PC-9 (cell line): ENCODE results near the gene MYLK3. TPM values are rescaled to one million over a fixed set of nuclear protein-coding genes. Genes with fewer than 3 reads are reported as not detected.
"Not testable (repeated sequence)": the region's sequence is repeated elsewhere in the genome, so short reads cannot be mapped to it uniquely, and the experiment has no call there.

Experiments
- BruUV-seq: library from RNA; stranded (reverse); fragments of 400-500 nt; replicated peaks from 2 replicates; lab custom pipeline; 2021; lab: Mats Ljungman, UMichigan
- CTCF ChIA-PET: fragments of 300-600 bp; sonication (Branson Sonifier 250); formaldehyde crosslinking; loops from one replicate; lab custom pipeline; 2022; ENCODE audit warnings: antibody characterized with exemption; lab: Charles Lee
- POLR2A ChIA-PET: fragments of 300-600 bp; sonication (Branson Sonifier 250); formaldehyde crosslinking; loops from one replicate; lab custom pipeline; 2022; ENCODE audit warnings: antibody characterized with exemption; ENCODE audit not compliant: unreplicated experiment; lab: Charles Lee
- DNase-seq, 2 experiments: peaks; one replicate each; pipeline versions ENCODE4 v3.0.0 to v3.0.0-alpha.2; 2015 to 2022; ENCODE audit warnings: mixed read lengths in 1 of 2
- H2AFZ ChIP-seq: fragments of 200-600 bp; sonication (generic); 2 replicates; pipeline ENCODE4 v1.8.1; 2017; ENCODE audit warnings: antibody characterized with exemption
- H3F3A ChIP-seq: fragments of 200-600 bp; sonication (generic); 2 replicates; pipeline ENCODE4 v1.8.1; 2017; ENCODE audit warnings: antibody characterized with exemption, mild to moderate bottlenecking, low read depth; ENCODE audit not compliant: insufficient read depth
- H3K27ac ChIP-seq: fragments of 200-600 bp; sonication (generic); 2 replicates; pipeline ENCODE4 v1.6.1; 2016; ENCODE audit warnings: mixed run types
- H3K27me3 ChIP-seq: fragments of 200-600 bp; sonication (generic); 2 replicates; pipeline ENCODE4 v1.6.1; 2016; ENCODE audit warnings: low read depth, mixed run types; ENCODE audit not compliant: insufficient read depth
- H3K36me3 ChIP-seq: fragments of 200-600 bp; sonication (generic); 2 replicates; pipeline ENCODE4 v1.6.1; 2016; ENCODE audit warnings: low read depth, mixed run types
- H3K4me1 ChIP-seq: fragments of 200-600 bp; sonication (generic); replicated peaks from 2 replicates; pipeline ENCODE4 v1.6.1; 2016; ENCODE audit warnings: mixed run types; ENCODE audit not compliant: insufficient read depth
- H3K4me2 ChIP-seq: fragments of 200-600 bp; sonication (generic); 2 replicates; pipeline ENCODE4 v1.6.1; 2017; ENCODE audit warnings: mixed run types
- H3K4me3 ChIP-seq: fragments of 200-600 bp; sonication (generic); 2 replicates; pipeline ENCODE4 v1.6.1; 2016; ENCODE audit warnings: mixed run types
- H3K79me2 ChIP-seq: fragments of 200-600 bp; sonication (generic); 2 replicates; pipeline ENCODE4 v1.6.1; 2017; ENCODE audit warnings: low read depth, mixed run types
- H3K9me2 ChIP-seq: fragments of 200-600 bp; sonication (generic); 2 replicates; pipeline ENCODE4 v1.8.1; 2017; ENCODE audit warnings: mild to moderate bottlenecking; ENCODE audit not compliant: insufficient read depth
- H3K9me3 ChIP-seq: fragments of 200-600 bp; sonication (generic); 2 replicates; pipeline ENCODE4 v1.8.1; 2016; ENCODE audit warnings: low read depth; ENCODE audit not compliant: insufficient read depth
- H4K20me1 ChIP-seq: fragments of 200-600 bp; sonication (generic); 2 replicates; pipeline ENCODE4 v1.8.1; 2017; ENCODE audit not compliant: insufficient read depth
- EZH2 ChIP-seq: fragments of 200-600 bp; sonication (generic); IDR thresholded peaks from 2 replicates; pipeline ENCODE4 v1.8.0; 2017; ENCODE audit warnings: antibody characterized with exemption, low read depth
- intact Hi-C: fragments of 100-400 bp; cut with micrococcal nuclease; formaldehyde crosslinking; loops from one replicate; pipeline ENCODE4 v1.10.0; 2022; ENCODE audit not compliant: unreplicated experiment
- total RNA-seq: library from RNA; stranded (reverse); gene quantifications from 2 replicates; pipeline ENCODE4 v1.2.3, GENCODE V29; 2021
- TF ChIP-seq, protein P1 (sequence below): fragments of 200-600 bp; sonication (generic); conservative IDR thresholded peaks from 2 replicates; pipeline ENCODE4 v1.6.1; 2017; ENCODE audit warnings: mixed run types, antibody characterized with exemption, mild to moderate bottlenecking, moderate library complexity

MYLK3 gene
- total RNA-seq, 1 experiment from 2014 or later = 0.68 TPM

DNA sequence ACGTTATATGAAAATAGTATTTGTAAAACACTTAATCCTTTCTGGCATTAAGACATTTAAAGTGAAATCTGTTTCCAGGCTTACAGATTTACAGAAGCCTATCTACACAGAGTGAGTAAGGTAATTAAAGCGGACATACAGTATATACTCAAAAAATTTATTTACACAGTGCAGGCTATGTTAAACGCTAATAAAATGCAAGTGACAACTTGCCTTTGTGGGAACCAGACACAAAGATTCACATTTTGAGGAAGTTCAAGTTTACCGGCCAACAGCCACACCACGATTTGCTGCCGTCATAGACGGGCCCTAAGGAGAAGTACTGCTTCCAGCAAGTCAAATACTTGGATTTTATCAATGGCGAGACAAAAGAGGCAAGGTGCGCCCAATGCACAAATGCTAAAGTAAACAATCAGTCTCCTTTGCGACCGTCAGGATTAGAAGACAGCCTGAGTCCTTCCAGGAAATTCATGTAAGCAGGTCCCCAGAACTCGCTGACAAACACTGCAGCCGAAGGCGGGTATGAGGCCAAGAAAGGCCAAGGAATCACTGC lies 60.0 kb downstream of the MYLK3 start:
- no peaks in the 10 kb centered on the region for H3K9me3 ChIP-seq
- peaks cover 17% of the 10 kb centered on the region; the same call in 1 of the 2 replicates for H3F3A ChIP-seq
- peak overlapping the region; percentile 73 for H3K4me3 ChIP-seq
- no TSS peak for BruUV-seq
- H3K4me2 ChIP-seq = peak overlapping the region; percentile 91
- ChIA-PET POLR2A (no interaction called here), CTCF (no interaction called here)
- DNase-seq = no peak
- peaks cover 85% of the 10 kb centered on the region for H3K79me2 ChIP-seq
- intact Hi-C loops = loop anchor here (2.0 to 5.0 kb wide), 3 partner anchors 69 to 197 kb away; partner anchors contain the start of gene GPT2
- peak overlapping the region; percentile 95 for H2AFZ ChIP-seq
- peak overlapping the region; percentile 74 for H3K27ac ChIP-seq
- peaks cover 52% of the 10 kb centered on the region for H4K20me1 ChIP-seq
- 0 out of 2 replicates have a peak, but pooled peaks cover 3% of the 10 kb centered on the region for H3K9me2 ChIP-seq
- H3K4me1 ChIP-seq = peaks cover 34% of the 10 kb centered on the region
- no peaks in the 10 kb centered on the region for H3K27me3 ChIP-seq
- no peak for TF ChIP-seq EZH2
- TF ChIP-seq, protein P1, sequence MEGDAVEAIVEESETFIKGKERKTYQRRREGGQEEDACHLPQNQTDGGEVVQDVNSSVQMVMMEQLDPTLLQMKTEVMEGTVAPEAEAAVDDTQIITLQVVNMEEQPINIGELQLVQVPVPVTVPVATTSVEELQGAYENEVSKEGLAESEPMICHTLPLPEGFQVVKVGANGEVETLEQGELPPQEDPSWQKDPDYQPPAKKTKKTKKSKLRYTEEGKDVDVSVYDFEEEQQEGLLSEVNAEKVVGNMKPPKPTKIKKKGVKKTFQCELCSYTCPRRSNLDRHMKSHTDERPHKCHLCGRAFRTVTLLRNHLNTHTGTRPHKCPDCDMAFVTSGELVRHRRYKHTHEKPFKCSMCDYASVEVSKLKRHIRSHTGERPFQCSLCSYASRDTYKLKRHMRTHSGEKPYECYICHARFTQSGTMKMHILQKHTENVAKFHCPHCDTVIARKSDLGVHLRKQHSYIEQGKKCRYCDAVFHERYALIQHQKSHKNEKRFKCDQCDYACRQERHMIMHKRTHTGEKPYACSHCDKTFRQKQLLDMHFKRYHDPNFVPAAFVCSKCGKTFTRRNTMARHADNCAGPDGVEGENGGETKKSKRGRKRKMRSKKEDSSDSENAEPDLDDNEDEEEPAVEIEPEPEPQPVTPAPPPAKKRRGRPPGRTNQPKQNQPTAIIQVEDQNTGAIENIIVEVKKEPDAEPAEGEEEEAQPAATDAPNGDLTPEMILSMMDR = peak; percentile 53; the same call in 1 of the 2 replicates
- H3K36me3 ChIP-seq = peaks cover 4% of the 10 kb centered on the region; the same call in 1 of the 2 replicates

DNA sequence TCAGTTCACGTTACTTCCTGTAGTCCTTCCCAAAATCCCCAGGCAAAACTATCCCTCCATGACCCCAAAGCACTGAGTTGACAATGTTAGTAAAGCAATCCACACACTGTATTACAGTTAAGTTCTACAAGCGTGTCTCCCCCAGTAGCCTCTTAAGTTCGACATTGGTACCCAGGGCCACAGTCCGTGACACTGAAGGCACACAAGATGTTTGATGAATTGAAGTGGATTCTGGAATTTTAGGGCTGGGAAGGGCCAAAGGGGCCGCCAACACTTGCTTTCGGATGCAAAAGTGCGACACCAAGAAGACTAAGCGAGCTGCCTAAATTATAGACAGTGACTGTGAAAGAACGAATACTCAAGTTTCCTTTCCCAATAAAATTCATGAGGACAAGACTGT lies 60.7 kb downstream of the MYLK3 start:
- peaks cover 54% of the 10 kb centered on the region for H4K20me1 ChIP-seq
- POLR2A ChIA-PET = no interaction called here

DNA sequence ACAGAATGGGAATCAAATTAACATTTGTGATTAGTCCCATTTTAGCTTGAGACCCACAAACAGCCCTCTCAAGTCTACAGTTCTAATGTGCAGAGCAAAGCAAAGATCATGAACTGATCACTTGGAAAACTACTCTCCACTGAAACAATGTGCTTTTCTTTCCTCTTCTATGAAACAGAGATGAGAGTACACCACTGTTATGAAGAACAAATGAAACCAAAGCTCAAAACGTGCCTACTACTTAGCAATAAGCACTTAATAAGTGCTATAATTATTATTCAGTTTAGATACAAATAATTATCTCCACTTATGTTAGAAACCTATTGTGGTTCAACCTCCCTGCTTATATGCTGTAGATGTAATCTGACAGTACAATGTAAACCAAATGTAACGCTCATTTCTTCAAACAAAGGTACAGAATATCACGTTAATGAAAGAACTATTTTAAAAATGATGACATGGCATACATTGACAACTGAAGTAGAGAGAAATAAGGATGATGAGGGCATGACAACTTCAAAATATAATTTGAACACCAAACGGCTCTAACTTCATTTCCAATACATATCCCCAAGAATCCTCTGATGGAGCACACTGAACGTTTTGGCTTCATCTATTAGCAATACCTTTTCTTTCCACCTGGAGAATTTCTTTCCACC lies 61.2 kb downstream of the MYLK3 start:
- H3K9me2 ChIP-seq = 0 out of 2 replicates have a peak, but pooled peaks cover 3% of the 10 kb centered on the region
- no peaks in the 10 kb centered on the region for H3K9me3 ChIP-seq
- H3K4me1 ChIP-seq = peaks cover 34% of the 10 kb centered on the region
- peaks cover 55% of the 10 kb centered on the region for H4K20me1 ChIP-seq
- peaks cover 86% of the 10 kb centered on the region for H3K79me2 ChIP-seq
- no peaks in the 10 kb centered on the region for H3K27me3 ChIP-seq
- no peak for TF ChIP-seq EZH2
- TF ChIP-seq, protein P1 = no peak
- no peak overlapping the region for H3K27ac ChIP-seq
- H3F3A ChIP-seq = peaks cover 14% of the 10 kb centered on the region; the same call in 1 of the 2 replicates
- peak overlapping the region; percentile 91 for H3K4me2 ChIP-seq
- no peaks in the 10 kb centered on the region for H3K36me3 ChIP-seq
- ChIA-PET CTCF (no interaction called here), POLR2A (no interaction called here)
- H3K4me3 ChIP-seq = peak overlapping the region; percentile 73; the same call in 1 of the 2 replicates
- no peak overlapping the region for H2AFZ ChIP-seq
- intact Hi-C loops = loop anchor here (5.0 kb wide), 2 partner anchors 70 to 115 kb away; no protein-coding TSS in a partner anchor
- no TSS peak for BruUV-seq
- no peak for DNase-seq

More for the DNA sequence above, 60.7 kb downstream of the MYLK3 start:
- Histone ChIP-seq H3K36me3 (no peaks in the 10 kb centered on the region), H3K9me3 (no peaks in the 10 kb centered on the region), H3F3A (peaks cover 14% of the 10 kb centered on the region; the same call in 1 of the 2 replicates), H2AFZ (no peak overlapping the region), H3K4me1 (peaks cover 34% of the 10 kb centered on the region), H3K4me3 (peak overlapping the region; percentile 73), H3K27me3 (no peaks in the 10 kb centered on the region), H3K4me2 (peak overlapping the region; percentile 91), H3K9me2 (0 out of 2 replicates have a peak, but pooled peaks cover 3% of the 10 kb centered on the region), H3K79me2 (peaks cover 86% of the 10 kb centered on the region), H3K27ac (no peak overlapping the region)
- TF ChIP-seq EZH2 = no peak
- TF ChIP-seq, protein P1 = no peak
- TSS peak; percentile 49 for BruUV-seq
- CTCF ChIA-PET = no interaction called here
- no peak for DNase-seq
- intact Hi-C loops = loop anchor here (5.0 kb wide), 2 partner anchors 70 to 115 kb away; no protein-coding TSS in a partner anchor

DNA sequence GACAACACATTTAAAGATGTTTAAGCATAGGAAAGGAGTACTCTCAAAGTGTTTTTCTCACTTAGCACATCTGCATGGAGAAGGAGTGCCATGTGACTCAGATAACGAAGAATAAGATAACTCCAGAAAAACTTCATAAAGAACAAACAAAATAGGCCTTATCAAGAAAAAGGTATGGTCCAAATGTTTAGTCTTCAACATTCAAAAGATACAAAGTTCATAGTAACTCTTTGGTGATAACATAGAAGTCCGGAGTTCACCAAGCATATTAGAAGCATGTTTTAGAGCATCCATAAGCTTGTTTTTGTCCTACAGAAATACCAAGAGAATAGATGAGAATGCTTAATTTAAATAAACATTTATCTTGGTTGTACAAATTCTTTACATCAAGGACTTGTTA lies 66.3 kb downstream of the MYLK3 start:
- Histone ChIP-seq H4K20me1 (peaks cover 47% of the 10 kb centered on the region), H3K4me1 (peaks cover 11% of the 10 kb centered on the region), H3K79me2 (peaks cover 55% of the 10 kb centered on the region), H3K36me3 (peaks cover 16% of the 10 kb centered on the region)
- H3F3A ChIP-seq, H3K9me3 ChIP-seq, H3K27ac ChIP-seq, H3K9me2 ChIP-seq, BruUV-seq, H3K4me3 ChIP-seq, CTCF ChIA-PET, H3K4me2 ChIP-seq, intact Hi-C loops, H3K27me3 ChIP-seq, DNase-seq, H2AFZ ChIP-seq: not testable (repeated sequence)
- POLR2A ChIA-PET = interaction anchor here (0.6 kb wide), 1 partner anchor 285 kb away, joined by 4 read pairs; no protein-coding TSS in a partner anchor

DNA sequence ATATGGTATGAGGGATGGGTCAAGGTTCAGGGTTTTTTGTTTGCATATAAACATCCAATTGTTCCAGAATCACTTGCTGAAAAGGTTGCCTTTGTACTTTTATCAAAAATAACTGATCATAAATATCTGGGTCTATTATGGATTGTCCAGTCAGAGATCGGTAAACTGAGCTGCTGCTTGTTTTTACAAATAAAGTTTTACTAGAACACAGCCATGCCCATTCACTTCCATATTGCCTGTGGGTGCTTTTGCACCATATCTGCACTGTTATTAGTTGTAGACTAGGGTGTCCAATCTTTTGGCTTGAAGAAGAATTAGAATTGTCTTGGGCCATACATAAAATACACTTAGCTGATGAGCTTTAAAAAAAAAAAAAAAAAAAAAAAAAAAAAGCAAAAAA lies 70.2 kb downstream of the MYLK3 start:
- DNase-seq, BruUV-seq, H2AFZ ChIP-seq, intact Hi-C loops, H3K4me2 ChIP-seq, H3K4me1 ChIP-seq, H3K9me2 ChIP-seq, H3K27ac ChIP-seq, H3K9me3 ChIP-seq, H3K4me3 ChIP-seq, H3K27me3 ChIP-seq, H3F3A ChIP-seq: not testable (repeated sequence)
- peaks cover 11% of the 10 kb centered on the region; the same call in 1 of the 2 replicates for H4K20me1 ChIP-seq
- peaks cover 16% of the 10 kb centered on the region for H3K36me3 ChIP-seq
- ChIA-PET POLR2A (interaction anchor here (0.6 kb wide), 1 partner anchor 112 kb away, joined by 11 read pairs; no protein-coding TSS in a partner anchor), CTCF (interaction anchor here (0.6 kb wide), 1 partner anchor 11 kb away, joined by 8 read pairs; the partner anchor contains the start of gene ORC6)
- H3K79me2 ChIP-seq = peaks cover 16% of the 10 kb centered on the region
